Esophagus muscularis mucosa (tissue), 4 donors: ENCODE measurements around the gene SPEM3. TPM values are rescaled to one million over a fixed set of nuclear protein-coding genes. Genes with fewer than 3 reads are reported as not detected.

Experiments used
- DNase-seq: peaks from one replicate; pipeline ENCODE4 v3.0.0-alpha.2; 2017; ENCODE audit errors: extremely low spot score
- H3K27ac ChIP-seq, 4 donors: fragments of 200-600 bp; sonication (generic); replicated peaks in 1 of 4; 1 replicate in 3 of 4; 2 replicates in 1 of 4; pipeline ENCODE4 v1.5.1; 2016 to 2019; ENCODE audit warnings: mild to moderate bottlenecking in 1 of 4
- H3K27me3 ChIP-seq, 4 donors: fragments of 200-600 bp; sonication (generic); one replicate each; pipeline versions ENCODE4 v1.5.1 to v1.6.0; 2016 to 2019
- H3K36me3 ChIP-seq, 4 donors: fragments of 200-600 bp; sonication (generic); one replicate each; pipeline ENCODE4 v1.5.1; 2016 to 2019
- H3K4me1 ChIP-seq, 4 donors: fragments of 200-600 bp; sonication (generic); one replicate each; pipeline ENCODE4 v1.5.1; 2016 to 2019
- H3K4me3 ChIP-seq, 4 donors: fragments of 200-600 bp; sonication (generic); 1 replicate in 2 of 4; 2 replicates in 2 of 4; pipeline ENCODE4 v1.5.1; 2016 to 2019; ENCODE audit warnings: mild to moderate bottlenecking in 4 of 4, moderate library complexity in 1 of 4
- H3K9me3 ChIP-seq, 4 donors: fragments of 200-600 bp; sonication (generic); 1 replicate in 3 of 4; 2 replicates in 1 of 4; pipeline ENCODE4 v1.5.1; 2016 to 2019
- EP300 ChIP-seq: sonication (generic); formaldehyde crosslinking; IDR thresholded peaks from one replicate; pipeline ENCODE4 v1.6.1; 2017; ENCODE audit warnings: antibody characterized with exemption
- POLR2A ChIP-seq: fragments of 450-650 bp; IDR thresholded peaks from one replicate; pipeline ENCODE4 v1.6.1; 2017; ENCODE audit warnings: antibody characterized with exemption, moderate library complexity, mild to moderate bottlenecking, low read depth
- POLR2AphosphoS5 ChIP-seq, 2 donors: sonication (generic); formaldehyde crosslinking; IDR thresholded peaks; one replicate each; pipeline ENCODE4 v1.6.1; 2017; ENCODE audit warnings: antibody characterized with exemption in 2 of 2
- WGBS: methylation state at CpG from one replicate; pipeline ENCODE4 v1.1.5; 2018; 5-methylcytosine and 5-hydroxymethylcytosine counted together
- intact Hi-C: fragments of 100-400 bp; cut with DNase I; formaldehyde crosslinking; loops from one replicate; pipeline ENCODE4 v1.15.1; 2023
- total RNA-seq, 4 donors: library from RNA; depleted of rRNA; stranded (reverse); fragments of >200 nt; gene quantifications; one replicate each; pipeline versions ENCODE4 v1.1.0 to v1.2.1, GENCODE V29; 2016
- TF ChIP-seq, protein P1 (sequence below), 3 experiments: fragments of 200-600 bp in 2 of 3; fragments of 450-650 bp in 1 of 3; sonication (generic) in 2 of 3; IDR thresholded peaks; one replicate each; pipeline ENCODE4 v1.5.1; 2017 to 2019; ENCODE audit warnings: antibody characterized with exemption in 3 of 3, mild to moderate bottlenecking in 2 of 3, moderate library complexity in 1 of 3

Gene SPEM3
- total RNA-seq, 4 donors from 2014 or later: not detected

DNA sequence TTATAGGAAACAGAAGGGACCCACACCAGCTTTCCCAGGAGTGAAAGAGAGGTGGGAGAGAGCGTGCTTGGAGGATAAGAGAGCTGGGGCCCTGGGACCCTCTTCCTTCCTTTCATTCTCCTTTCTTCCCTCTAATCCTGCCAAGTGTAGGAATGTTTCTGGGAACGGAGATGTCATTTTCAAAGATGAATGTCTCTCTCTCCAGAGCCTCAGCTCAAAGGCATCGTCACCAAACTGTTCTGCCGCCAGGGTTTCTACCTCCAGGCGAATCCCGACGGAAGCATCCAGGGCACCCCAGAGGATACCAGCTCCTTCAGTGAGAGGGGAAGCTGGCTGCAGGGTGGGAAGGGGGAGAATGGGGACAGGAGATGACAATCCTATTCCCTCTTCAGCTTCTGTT lies 12.6 kb downstream of the SPEM3 start:
- peaks cover 60 to 69% (median 64%) of the 10 kb centered on the region in 4 donors for H3K4me1 ChIP-seq
- TF ChIP-seq, protein P1, sequence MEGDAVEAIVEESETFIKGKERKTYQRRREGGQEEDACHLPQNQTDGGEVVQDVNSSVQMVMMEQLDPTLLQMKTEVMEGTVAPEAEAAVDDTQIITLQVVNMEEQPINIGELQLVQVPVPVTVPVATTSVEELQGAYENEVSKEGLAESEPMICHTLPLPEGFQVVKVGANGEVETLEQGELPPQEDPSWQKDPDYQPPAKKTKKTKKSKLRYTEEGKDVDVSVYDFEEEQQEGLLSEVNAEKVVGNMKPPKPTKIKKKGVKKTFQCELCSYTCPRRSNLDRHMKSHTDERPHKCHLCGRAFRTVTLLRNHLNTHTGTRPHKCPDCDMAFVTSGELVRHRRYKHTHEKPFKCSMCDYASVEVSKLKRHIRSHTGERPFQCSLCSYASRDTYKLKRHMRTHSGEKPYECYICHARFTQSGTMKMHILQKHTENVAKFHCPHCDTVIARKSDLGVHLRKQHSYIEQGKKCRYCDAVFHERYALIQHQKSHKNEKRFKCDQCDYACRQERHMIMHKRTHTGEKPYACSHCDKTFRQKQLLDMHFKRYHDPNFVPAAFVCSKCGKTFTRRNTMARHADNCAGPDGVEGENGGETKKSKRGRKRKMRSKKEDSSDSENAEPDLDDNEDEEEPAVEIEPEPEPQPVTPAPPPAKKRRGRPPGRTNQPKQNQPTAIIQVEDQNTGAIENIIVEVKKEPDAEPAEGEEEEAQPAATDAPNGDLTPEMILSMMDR (IDR thresholded peaks at IDR 0.05): no peak
- TF ChIP-seq POLR2A (no peak), POLR2AphosphoS5 (IDR thresholded peaks at IDR 0.05) (no peak), EP300 (no peak)
- peaks cover 0 to 98% (median 51%) of the 10 kb centered on the region in 4 donors for H3K27me3 ChIP-seq
- H3K36me3 ChIP-seq: no peaks in the 10 kb centered on the region
- DNase-seq: no peak
- no peak overlapping the region for H3K27ac ChIP-seq
- intact Hi-C loops: no loop called here
- no peak overlapping the region for H3K4me3 ChIP-seq
- WGBS: 46% methylated on average over 7 of the region's 7 CpGs
- no peaks in the 10 kb centered on the region for H3K9me3 ChIP-seq

DNA sequence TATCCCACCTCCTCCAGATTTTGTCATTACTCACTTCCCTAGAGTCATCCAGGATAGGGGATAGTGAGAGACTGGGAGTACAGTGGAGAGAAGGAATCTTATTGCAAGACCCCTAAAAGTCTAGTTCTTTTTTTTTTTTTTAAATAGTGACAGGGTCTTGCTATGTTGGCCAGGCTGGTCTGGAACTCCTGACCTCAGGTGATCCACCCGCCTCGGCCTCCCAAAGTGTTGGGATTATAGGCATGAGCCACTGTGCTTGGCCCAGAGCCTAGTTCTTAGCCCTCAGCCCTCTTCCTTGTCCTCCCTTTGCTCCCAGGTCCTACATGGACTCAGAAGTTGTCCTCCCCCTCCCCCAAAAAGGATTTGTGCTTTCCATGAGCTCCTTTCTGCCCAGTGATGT lies 13.5 kb downstream of the SPEM3 start:
- Histone ChIP-seq H3K4me3 (no peak overlapping the region), H3K27ac (no peak overlapping the region), H3K4me1 (peaks cover 51 to 67% (median 62%) of the 10 kb centered on the region in 4 donors), H3K9me3 (no peaks in the 10 kb centered on the region), H3K27me3 (peaks cover 0 to 99% (median 59%) of the 10 kb centered on the region in 4 donors), H3K36me3 (no peaks in the 10 kb centered on the region)
- no peak for DNase-seq
- 92% methylated on average over 2 of the region's 2 CpGs for WGBS
- TF ChIP-seq POLR2A (no peak), POLR2AphosphoS5 (IDR thresholded peaks at IDR 0.05) (no peak)
- TF ChIP-seq, protein P1 (IDR thresholded peaks at IDR 0.05): no peak
- intact Hi-C loops: no loop called here

DNA sequence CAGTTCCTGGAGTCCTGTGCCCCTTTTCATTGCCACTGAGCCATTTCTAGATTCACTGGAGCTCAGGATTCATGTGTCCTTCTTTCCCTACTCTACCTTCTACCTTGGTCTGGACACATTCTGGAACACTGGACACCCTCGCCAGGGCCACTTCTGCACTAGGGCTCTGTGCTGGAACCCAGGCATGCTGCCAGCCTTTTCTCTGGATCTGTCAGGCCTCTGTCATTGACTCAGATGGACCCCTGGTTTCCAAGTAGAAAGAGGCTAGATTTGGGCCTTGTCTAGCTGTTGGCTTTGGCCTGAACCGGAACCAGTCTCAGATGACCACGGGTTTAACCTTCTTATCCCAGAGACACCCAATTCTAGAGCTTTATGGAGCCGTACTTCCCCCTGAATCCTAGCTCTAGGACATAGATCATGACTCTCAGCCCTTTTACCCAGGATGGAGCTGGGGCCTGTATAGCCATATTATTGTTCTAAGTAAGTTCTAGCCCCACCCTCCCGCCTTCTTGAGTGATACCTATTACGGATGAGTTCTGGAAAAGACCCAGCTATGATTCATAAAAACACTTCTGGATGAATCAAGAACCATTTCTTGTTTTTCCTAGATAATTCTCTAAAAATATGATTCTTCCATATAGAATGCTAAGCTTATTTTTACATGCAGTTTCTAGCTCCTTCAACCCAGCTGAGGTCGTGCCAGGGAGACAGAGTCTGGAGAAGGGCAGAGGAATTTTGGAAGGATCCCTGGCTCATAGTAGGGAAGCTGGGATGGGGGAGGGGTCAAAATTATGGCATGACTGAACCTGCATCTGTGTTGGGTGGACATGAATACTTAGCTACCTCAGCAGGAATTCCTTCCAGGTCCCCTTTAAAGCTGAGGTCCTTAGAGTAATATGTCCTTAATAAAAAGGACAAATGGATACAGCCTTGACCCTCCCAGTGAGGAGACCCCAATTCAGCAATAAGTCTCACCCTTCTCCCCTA lies 15.1 kb downstream of the SPEM3 start:
- Histone ChIP-seq H3K9me3 (no peaks in the 10 kb centered on the region), H3K4me3 (no peak overlapping the region), H3K27ac (no peak overlapping the region), H3K4me1 (peaks cover 35 to 51% (median 47%) of the 10 kb centered on the region in 4 donors), H3K27me3 (peaks cover 0 to 99% (median 51%) of the 10 kb centered on the region in 4 donors), H3K36me3 (no peaks in the 10 kb centered on the region)
- DNase-seq: no peak
- intact Hi-C loops: no loop called here
- WGBS: 80% methylated on average over 4 of the region's 7 CpGs
- TF ChIP-seq EP300: no peak

DNA sequence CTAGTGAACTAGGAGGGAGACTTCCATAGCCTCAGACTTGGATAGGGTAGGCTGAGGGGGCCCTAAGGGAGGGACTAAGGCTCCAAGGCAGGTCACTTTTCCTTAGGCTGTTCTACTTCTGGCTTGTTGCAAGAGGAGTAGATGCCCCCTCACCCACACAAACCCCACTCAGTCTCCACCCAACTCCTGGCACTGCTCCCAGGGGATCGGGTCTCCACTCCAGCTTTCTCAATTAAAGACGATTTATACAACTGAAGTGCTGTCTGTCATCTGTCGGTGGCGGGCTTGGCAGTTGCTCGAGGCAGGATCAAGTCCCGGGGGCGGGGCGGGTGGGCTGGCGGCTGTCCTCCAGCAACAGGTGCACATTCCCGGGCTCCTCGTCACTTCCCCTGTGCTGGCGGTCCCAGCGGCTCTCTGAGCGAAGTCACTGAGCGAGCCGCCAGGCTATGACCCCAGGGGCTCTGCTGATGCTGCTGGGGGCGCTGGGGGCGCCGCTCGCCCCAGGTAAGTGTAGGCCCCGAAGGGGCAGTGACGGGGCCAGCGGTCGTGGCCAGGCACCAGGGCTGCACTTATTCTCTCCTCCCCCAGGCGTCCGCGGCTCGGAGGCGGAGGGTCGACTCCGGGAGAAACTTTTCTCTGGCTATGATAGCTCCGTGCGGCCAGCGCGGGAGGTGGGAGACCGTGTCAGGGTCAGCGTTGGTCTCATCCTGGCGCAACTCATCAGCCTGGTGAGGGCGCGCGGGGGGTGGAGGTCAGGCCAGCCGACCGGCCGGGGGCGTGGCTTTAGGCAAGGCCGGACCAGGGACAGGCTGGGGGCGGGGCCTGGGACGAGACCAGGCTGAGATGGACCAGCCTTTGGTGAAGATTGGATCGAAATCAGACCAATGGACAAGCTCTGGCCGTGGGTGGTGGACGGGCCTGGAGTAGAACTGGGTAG lies 16.3 kb downstream of the SPEM3 start, which contains the start of gene CHRNB1:
Gene CHRNB1, plus strand, starts transcription at position 380 of the 937 bp plus-strand sequence. Its CDS starts 67 bp downstream, at position 447.
- no peaks in the 10 kb centered on the region for H3K9me3 ChIP-seq
- no peak for TF ChIP-seq POLR2A
- no peak for TF ChIP-seq POLR2AphosphoS5 (IDR thresholded peaks at IDR 0.05)
- no peak for TF ChIP-seq EP300
- TF ChIP-seq, protein P1 (IDR thresholded peaks at IDR 0.05): no peak
- intact Hi-C loops: no loop called here
- WGBS: 4% methylated on average over 27 of the region's 51 CpGs
- peak within 1 kb of the TSS; percentile 39 to 57 (median 50) for H3K4me3 ChIP-seq
- no peaks in the 10 kb centered on the region for H3K36me3 ChIP-seq
- H3K27ac ChIP-seq: no peak within 1 kb of the TSS
- peaks cover 23 to 39% (median 35%) of the 10 kb centered on the region in 4 donors for H3K4me1 ChIP-seq
- peak; percentile 93 for DNase-seq
- peaks cover 0 to 94% (median 40%) of the 10 kb centered on the region in 4 donors for H3K27me3 ChIP-seq

DNA sequence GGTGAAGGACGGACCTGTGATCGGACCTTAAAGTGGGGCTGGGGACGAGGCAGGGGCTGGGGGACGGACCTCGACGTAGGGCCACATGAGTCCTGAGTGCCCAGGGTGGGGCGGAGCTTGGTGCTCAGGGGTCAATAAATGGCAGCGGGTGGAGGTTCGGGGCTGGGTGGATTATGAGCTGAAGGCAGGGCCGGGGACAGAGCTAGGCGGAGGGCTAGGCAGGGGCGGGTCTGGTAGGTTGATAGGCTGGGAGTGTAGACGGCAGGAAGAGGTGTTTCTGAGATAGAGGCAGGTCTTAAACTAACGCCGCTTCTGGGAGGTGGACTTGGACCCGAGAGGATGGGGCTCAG lies 16.9 kb downstream of the SPEM3 start:
- no peak overlapping the region for H3K27ac ChIP-seq
- no peak for DNase-seq
- peaks cover 17 to 33% (median 29%) of the 10 kb centered on the region in 4 donors for H3K4me1 ChIP-seq
- intact Hi-C loops: no loop called here
- TF ChIP-seq, protein P1 (IDR thresholded peaks at IDR 0.05): no peak
- TF ChIP-seq POLR2A (no peak), EP300 (no peak), POLR2AphosphoS5 (IDR thresholded peaks at IDR 0.05) (no peak)
- H3K36me3 ChIP-seq: no peaks in the 10 kb centered on the region
- no peaks in the 10 kb centered on the region for H3K9me3 ChIP-seq
- peak overlapping the region; percentile 39 to 57 (median 50) for H3K4me3 ChIP-seq
- 13% methylated on average over 16 of the region's 16 CpGs for WGBS
- peaks cover 0 to 88% (median 33%) of the 10 kb centered on the region in 4 donors for H3K27me3 ChIP-seq
